H1 (cell line): ENCODE data around the gene TMEM63A. TPM values are rescaled to one million over a fixed set of nuclear protein-coding genes. Genes with fewer than 3 reads are reported as not detected.

Source experiments
- CTCF ChIA-PET: fragments of 300-600 bp; sonication (Branson Sonifier 250); formaldehyde crosslinking; loops from one replicate; lab custom pipeline; 2021; ENCODE audit not compliant: partially characterized antibody; lab: Charles Lee
- POLR2A ChIA-PET: fragments of 300-600 bp; sonication (Branson Sonifier 250); formaldehyde crosslinking; loops from one replicate; lab custom pipeline; 2021; ENCODE audit warnings: inconsistent platforms; ENCODE audit not compliant: partially characterized antibody; lab: Charles Lee
- DNase-seq, 2 experiments: peaks; one replicate each; pipeline versions ENCODE4 v3.0.0 to v3.0.0-alpha.2; 2010 to 2022; ENCODE audit warnings: low spot score in 2 of 2, low read depth in 1 of 2, mixed read lengths in 1 of 2
- FAIRE-seq: peaks from 2 replicates; lab custom pipeline; 2011; peaks lifted over from hg19 to GRCh38; lab: Jason Lieb, UNC
- H2AFZ ChIP-seq: 2 replicates; pipeline ENCODE4 v1.8.1; 2012; ENCODE audit warnings: low read length, inconsistent platforms
- H2AK5ac ChIP-seq: 2 replicates; pipeline ENCODE4 v1.6.1; 2013; ENCODE audit warnings: low read depth, low read length
- H2BK120ac ChIP-seq: replicated peaks from 2 replicates; pipeline ENCODE3; 2013; ENCODE audit warnings: low read depth, low read length, inconsistent platforms
- H2BK12ac ChIP-seq: 2 replicates; pipeline ENCODE4 v1.6.1; 2013; ENCODE audit warnings: low read depth, low read length
- H2BK15ac ChIP-seq: 2 replicates; pipeline ENCODE4 v1.6.1; 2013; ENCODE audit warnings: low read length
- H2BK20ac ChIP-seq: 2 replicates; pipeline ENCODE4 v1.6.1; 2013; ENCODE audit warnings: low read length
- H2BK5ac ChIP-seq: 2 replicates; pipeline ENCODE4 v1.6.1; 2013; ENCODE audit warnings: low read depth, low read length
- H3K14ac ChIP-seq: 2 replicates; pipeline ENCODE4 v1.6.1; 2013; ENCODE audit warnings: inconsistent platforms; ENCODE audit not compliant: insufficient read length
- H3K18ac ChIP-seq: 2 replicates; pipeline ENCODE4 v1.6.1; 2013; ENCODE audit warnings: low read length; ENCODE audit errors: extremely low read depth
- H3K23ac ChIP-seq: 2 replicates; pipeline ENCODE4 v1.6.1; 2013; ENCODE audit warnings: inconsistent platforms; ENCODE audit not compliant: insufficient read length
- H3K23me2 ChIP-seq: 2 replicates; pipeline ENCODE4 v1.6.1; 2013; ENCODE audit warnings: low read depth, low read length
- H3K27ac ChIP-seq: 2 replicates; pipeline ENCODE4 v1.6.1; 2011; ENCODE audit warnings: low read depth, low read length, inconsistent platforms
- H3K27me3 ChIP-seq, 4 experiments: replicated peaks in 1 of 4; 1 replicate in 1 of 4; 2 replicates in 3 of 4; pipeline versions ENCODE4 v1.6.1 to v1.8.1; 2011 to 2013; ENCODE audit warnings: low read length in 3 of 4, mild to moderate bottlenecking in 3 of 4, inconsistent platforms in 2 of 4, mixed read lengths in 2 of 4, moderate library complexity in 1 of 4; ENCODE audit not compliant: control insufficient read depth in 3 of 4, insufficient read depth in 3 of 4; ENCODE audit errors: extremely low read depth in 1 of 4
- H3K36me3 ChIP-seq, 4 experiments: 2 replicates each; pipeline versions ENCODE4 v1.6.1 to v1.8.1; 2011 to 2013; ENCODE audit warnings: mild to moderate bottlenecking in 4 of 4, low read length in 3 of 4, moderate library complexity in 2 of 4, control low read depth in 1 of 4, inconsistent platforms in 1 of 4; ENCODE audit not compliant: insufficient read depth in 4 of 4, control insufficient read depth in 2 of 4
- H3K4ac ChIP-seq: replicated peaks from 2 replicates; pipeline ENCODE3; 2013; ENCODE audit warnings: low read length, low read depth, mixed read lengths, inconsistent platforms; ENCODE audit not compliant: insufficient read length
- H3K4me1 ChIP-seq, 4 experiments: replicated peaks in 1 of 4; 1 replicate in 1 of 4; 2 replicates in 3 of 4; pipeline versions ENCODE4 v1.6.1 to v1.8.1; 2011 to 2013; ENCODE audit warnings: low read length in 3 of 4, inconsistent platforms in 2 of 4, mixed read lengths in 1 of 4; ENCODE audit not compliant: insufficient read depth in 4 of 4, control insufficient read depth in 3 of 4
- H3K4me2 ChIP-seq, 2 experiments: 2 replicates each; pipeline versions ENCODE4 v1.6.1 to v1.8.1; 2011 to 2013; ENCODE audit warnings: low read depth in 2 of 2, low read length in 2 of 2, control low read depth in 1 of 2, inconsistent platforms in 1 of 2, mild to moderate bottlenecking in 1 of 2; ENCODE audit not compliant: insufficient read depth in 1 of 2
- H3K4me3 ChIP-seq, 4 experiments: fragments of 200-600, 300-600 bp in 1 of 4; sonication (generic), shearing (Covaris generic), sonication (Bioruptor Twin) in 1 of 4; 2 replicates each; pipeline versions ENCODE4 v1.5.1 to v1.8.1; 2011 to 2016; ENCODE audit warnings: low read length in 4 of 4, low read depth in 3 of 4, control low read depth in 2 of 4, inconsistent platforms in 2 of 4, mild to moderate bottlenecking in 2 of 4, mixed read lengths in 1 of 4, moderate library complexity in 1 of 4; ENCODE audit not compliant: insufficient read depth in 2 of 4; ENCODE audit errors: extremely low read depth in 1 of 4
- H3K56ac ChIP-seq: replicated peaks from 2 replicates; pipeline ENCODE3; 2013; ENCODE audit warnings: low read depth, mild to moderate bottlenecking, mixed read lengths, low read length, inconsistent platforms; ENCODE audit not compliant: insufficient read length
- H3K79me1 ChIP-seq: 2 replicates; pipeline ENCODE4 v1.6.1; 2013; ENCODE audit warnings: low read depth, low read length, control low read depth
- H3K79me2 ChIP-seq, 2 experiments: 2 replicates each; pipeline versions ENCODE4 v1.6.1 to v1.8.1; 2012 to 2013; ENCODE audit warnings: low read length in 2 of 2, mild to moderate bottlenecking in 2 of 2, inconsistent platforms in 1 of 2; ENCODE audit not compliant: insufficient read depth in 2 of 2, control insufficient read depth in 1 of 2
- H3K9ac ChIP-seq, 4 experiments: replicated peaks in 1 of 4; 1 replicate in 1 of 4; 2 replicates in 3 of 4; pipeline versions ENCODE4 v1.6.1 to v1.8.1; 2011 to 2013; ENCODE audit warnings: low read depth in 3 of 4, low read length in 3 of 4, control low read depth in 2 of 4, mild to moderate bottlenecking in 2 of 4, moderate library complexity in 2 of 4, inconsistent platforms in 1 of 4; ENCODE audit errors: extremely low read depth in 1 of 4
- H3K9me3 ChIP-seq, 2 experiments: 2 replicates each; pipeline versions ENCODE4 v1.6.1 to v1.8.1; 2012 to 2013; ENCODE audit warnings: mild to moderate bottlenecking in 2 of 2, moderate library complexity in 2 of 2, control low read depth in 1 of 2, inconsistent platforms in 1 of 2, low read depth in 1 of 2, low read length in 1 of 2, mixed read lengths in 1 of 2; ENCODE audit not compliant: insufficient read depth in 2 of 2
- H4K20me1 ChIP-seq, 2 experiments: replicated peaks in 1 of 2; 2 replicates each; pipeline versions ENCODE3 to v1.8.1; 2011 to 2013; ENCODE audit warnings: inconsistent platforms in 2 of 2, low read length in 2 of 2, mild to moderate bottlenecking in 1 of 2; ENCODE audit not compliant: insufficient read depth in 2 of 2, control insufficient read depth in 1 of 2
- H4K5ac ChIP-seq: 2 replicates; pipeline ENCODE4 v1.6.1; 2013; ENCODE audit warnings: low read length, low read depth, mixed read lengths, inconsistent platforms; ENCODE audit not compliant: insufficient read length
- H4K8ac ChIP-seq: 2 replicates; pipeline ENCODE4 v1.8.0; 2013; ENCODE audit warnings: mild to moderate bottlenecking, moderate library complexity, low read length, inconsistent platforms; ENCODE audit not compliant: insufficient read depth; ENCODE audit errors: extremely low read depth
- H4K91ac ChIP-seq: replicated peaks from 2 replicates; pipeline ENCODE3; 2013; ENCODE audit warnings: low read length, mixed read lengths, inconsistent platforms; ENCODE audit not compliant: insufficient read length
- BRCA1 ChIP-seq: IDR thresholded peaks from 2 replicates; pipeline ENCODE4 v1.6.1; 2012; ENCODE audit warnings: low read depth, low read length, improper control_type of control experiment
- CHD1 ChIP-seq: IDR thresholded peaks from 2 replicates; pipeline ENCODE4 v1.6.1; 2012; ENCODE audit warnings: low read depth, low read length, improper control_type of control experiment
- CTBP2 ChIP-seq: IDR thresholded peaks from 2 replicates; pipeline ENCODE4 v1.7.0; 2011; ENCODE audit warnings: borderline replicate concordance, mild to moderate bottlenecking, moderate library complexity, mixed read lengths, low read length; ENCODE audit not compliant: insufficient read depth, insufficient read length
- EZH2 ChIP-seq: fragments of 200-600 bp; sonication (generic); IDR thresholded peaks from 2 replicates; pipeline ENCODE4 v1.7.1; 2012; ENCODE audit warnings: low read depth, mild to moderate bottlenecking, moderate library complexity, low read length, inconsistent platforms; ENCODE audit not compliant: severe bottlenecking
- HDAC2 ChIP-seq, 2 experiments: fragments of 300-600 bp in 1 of 2; sonication (generic) in 1 of 2; IDR thresholded peaks; 2 replicates each; pipeline ENCODE4 v1.6.1; 2011 to 2012; ENCODE audit warnings: low read depth in 2 of 2, low read length in 2 of 2, mild to moderate bottlenecking in 2 of 2, moderate library complexity in 2 of 2, borderline replicate concordance in 1 of 2, inconsistent platforms in 1 of 2
- HDAC6 ChIP-seq: IDR thresholded peaks from one replicate; pipeline ENCODE4 v1.7.1; 2012; ENCODE audit warnings: low read depth, mild to moderate bottlenecking, inconsistent platforms, low read length, moderate library complexity
- KDM4A ChIP-seq: IDR thresholded peaks from one replicate; pipeline ENCODE4 v1.7.1; 2012; ENCODE audit warnings: low read depth, mild to moderate bottlenecking, moderate library complexity, low read length, inconsistent platforms; ENCODE audit not compliant: severe bottlenecking
- MAFK ChIP-seq: IDR thresholded peaks from 2 replicates; pipeline ENCODE4 v1.6.1; 2012; ENCODE audit warnings: low read depth, mild to moderate bottlenecking, improper control_type of control experiment, low read length
- PHF8 ChIP-seq: fragments of 200-600 bp; sonication (generic); conservative IDR thresholded peaks from 2 replicates; pipeline ENCODE4 v1.7.1; 2012; ENCODE audit warnings: low read depth, mild to moderate bottlenecking, inconsistent platforms, low read length, moderate library complexity
- SIN3A ChIP-seq, 2 experiments: IDR thresholded peaks in 1 of 2; conservative IDR thresholded peaks in 1 of 2; 2 replicates each; pipeline ENCODE4 v1.6.1; 2011 to 2012; ENCODE audit warnings: low read length in 2 of 2, improper control_type of control experiment in 1 of 2, low read depth in 1 of 2, mild to moderate bottlenecking in 1 of 2
- WGBS, 2 experiments: shearing (Covaris generic) in 1 of 2; methylation state at CpG; one replicate each; pipeline versions ENCODE4 v1.1.6 to v1.1.7; 2013 to 2015; ENCODE audit warnings: low lambda C conversion rate in 2 of 2, mixed read lengths in 2 of 2, inconsistent platforms in 1 of 2, low coverage in 1 of 2, missing lambda C conversion rate in 1 of 2; ENCODE audit not compliant: insufficient replicate concordance in 2 of 2, insufficient coverage in 1 of 2, insufficient read length in 1 of 2; ENCODE audit errors: extremely low coverage in 1 of 2, missing lambda C conversion rate in 1 of 2; 5-methylcytosine and 5-hydroxymethylcytosine counted together
- polyA plus RNA-seq, 7 experiments: library from polyadenylated mRNA; depleted of rRNA in 3 of 7; stranded (reverse) in 5 of 7; unstranded in 2 of 7; fragments of >200 nt in 5 of 7; fragments of 200-250 nt in 2 of 7; gene quantifications; 1 replicate in 5 of 7; 2 replicates in 1 of 7; 4 replicates in 1 of 7; pipeline versions ENCODE4 v1.2.1 to v1.2.3, GENCODE V29; 2011 to 2013; ENCODE audit warnings: missing spikeins in 2 of 7, mixed read lengths in 2 of 7
- total RNA-seq: library from RNA; stranded (reverse); fragmentation: NEBNext Ultra II Directional; extraction: Animal tissue kit (Norgen Biotek cat#: 25700); gene quantifications from 2 replicates; pipeline ENCODE4 v1.2.1, GENCODE V29; 2021
- TF ChIP-seq, protein P1 (sequence below): IDR thresholded peaks from 2 replicates; pipeline ENCODE4 v1.6.1; 2012; ENCODE audit warnings: inconsistent platforms

Gene TMEM63A
- total and polyA plus RNA-seq, 2 of the 8 experiments (the other 6 are each of a cell fraction or from before 2014, with no cell fraction given): 26.1 to 55.4 TPM

- H2BK12ac ChIP-seq: no peak overlapping the region
- no peak overlapping the region for H2BK5ac ChIP-seq
- no peaks in the 10 kb centered on the region for H3K4me1 ChIP-seq
- H2BK15ac ChIP-seq: no peak overlapping the region
- ChIA-PET POLR2A (no interaction called here), CTCF (interaction anchor here (0.7 to 1.3 kb wide), 3 partner anchors 9 to 394 kb away, joined by 3 to 7 read pairs (median 4); no protein-coding TSS in a partner anchor)
- no peak overlapping the region for H3K4me2 ChIP-seq
- H3K4me3 ChIP-seq: no peak overlapping the region
- H2AFZ ChIP-seq: no peak overlapping the region
- no peaks in the 10 kb centered on the region for H3K27me3 ChIP-seq
- no peak overlapping the region for H3K4ac ChIP-seq
- peaks cover 0 to 2% of the 10 kb centered on the region in 2 experiments for H4K20me1 ChIP-seq
- no peak overlapping the region for H2AK5ac ChIP-seq
- no peak overlapping the region for H3K9ac ChIP-seq
- WGBS, 2 experiments: 80% methylated on average over 8 of the region's 8 CpGs; no CpG with 5 or more reads in 1 of the 2 experiments
- H3K27ac ChIP-seq: no peak overlapping the region
- no peak overlapping the region for H3K14ac ChIP-seq
- no peak overlapping the region for H3K56ac ChIP-seq
- FAIRE-seq: no peak
- peaks cover 2 to 14% (median 9%) of the 10 kb centered on the region in 4 experiments; a peak in 6 of 8 replicates for H3K36me3 ChIP-seq
- H3K79me1 ChIP-seq: no peaks in the 10 kb centered on the region
- no peak overlapping the region for H2BK120ac ChIP-seq
- H2BK20ac ChIP-seq: no peak overlapping the region
- H4K8ac ChIP-seq: no peak overlapping the region
- no peak overlapping the region for H3K18ac ChIP-seq
- H3K79me2 ChIP-seq: no peaks in the 10 kb centered on the region
- no peak overlapping the region for H3K23ac ChIP-seq
- no peaks in the 10 kb centered on the region for H3K9me3 ChIP-seq
- no peaks in the 10 kb centered on the region for H3K23me2 ChIP-seq
- H4K91ac ChIP-seq: no peak overlapping the region
- no peak for DNase-seq
- H4K5ac ChIP-seq: no peak overlapping the region
- no peak for TF ChIP-seq MAFK
- TF ChIP-seq HDAC2 (IDR thresholded peaks at IDR 0.05; ENCODE audit: borderline replicate concordance in 1 of 2, low read depth in 2 of 2, low read length in 2 of 2): no peak
- TF ChIP-seq EZH2: no peak
- TF ChIP-seq CTBP2: no peak
- TF ChIP-seq CHD1: no peak
- TF ChIP-seq KDM4A: no peak
- no peak for TF ChIP-seq PHF8
- TF ChIP-seq HDAC6: no peak
- no peak for TF ChIP-seq BRCA1
- TF ChIP-seq, protein P1, sequence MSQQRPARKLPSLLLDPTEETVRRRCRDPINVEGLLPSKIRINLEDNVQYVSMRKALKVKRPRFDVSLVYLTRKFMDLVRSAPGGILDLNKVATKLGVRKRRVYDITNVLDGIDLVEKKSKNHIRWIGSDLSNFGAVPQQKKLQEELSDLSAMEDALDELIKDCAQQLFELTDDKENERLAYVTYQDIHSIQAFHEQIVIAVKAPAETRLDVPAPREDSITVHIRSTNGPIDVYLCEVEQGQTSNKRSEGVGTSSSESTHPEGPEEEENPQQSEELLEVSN: no peak
- TF ChIP-seq SIN3A (conservative IDR thresholded peaks at IDR 0.05 in 1 of 2, IDR thresholded peaks at IDR 0.05 in 1 of 2; ENCODE audit: low read depth in 1 of 2, low read length in 2 of 2): no peak
Measured at GRCh38 chr1:225868631-225869330, 13.4 kb downstream of the TMEM63A start.
